GM21786 (cell line): ENCODE data around the gene WWOX.

ENCODE experiments used
- ATAC-seq: cut with Tn5 transposase; IDR thresholded peaks from one replicate; pipeline ENCODE4 v1.9.1; 2021; ENCODE audit not compliant: unreplicated experiment

WWOX gene

DNA sequence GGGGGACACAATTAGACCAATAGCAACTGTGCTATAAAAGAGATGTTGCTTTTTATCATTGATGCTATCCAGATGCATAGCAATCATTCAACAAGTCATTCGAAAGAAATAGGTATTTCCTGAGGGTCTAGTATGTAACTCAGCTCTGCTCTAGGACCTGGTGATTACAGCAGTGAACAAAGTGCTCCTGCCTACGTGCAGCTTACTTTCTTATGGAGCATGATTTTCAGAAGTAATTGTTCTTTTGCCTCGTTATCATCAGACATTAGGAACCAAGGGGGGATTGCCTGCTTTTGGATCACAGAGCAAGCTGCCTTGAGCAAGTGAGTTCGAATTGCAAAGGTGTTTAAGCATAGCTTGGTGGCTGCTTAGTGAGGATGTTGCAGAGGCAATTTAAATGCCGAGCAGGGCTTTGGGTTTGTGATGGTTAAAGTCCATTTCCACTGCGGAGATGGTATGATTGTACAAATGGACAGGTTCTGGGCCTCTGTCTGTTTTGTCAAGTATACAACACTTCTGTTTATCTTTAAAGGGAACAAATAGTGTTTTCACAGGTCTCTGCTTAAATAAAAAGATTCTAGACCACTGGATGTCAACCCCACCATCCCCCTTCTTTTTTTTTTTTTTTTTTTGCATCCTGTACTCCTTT, 41.5 kb downstream of the WWOX start:
- ATAC-seq = no peak

DNA sequence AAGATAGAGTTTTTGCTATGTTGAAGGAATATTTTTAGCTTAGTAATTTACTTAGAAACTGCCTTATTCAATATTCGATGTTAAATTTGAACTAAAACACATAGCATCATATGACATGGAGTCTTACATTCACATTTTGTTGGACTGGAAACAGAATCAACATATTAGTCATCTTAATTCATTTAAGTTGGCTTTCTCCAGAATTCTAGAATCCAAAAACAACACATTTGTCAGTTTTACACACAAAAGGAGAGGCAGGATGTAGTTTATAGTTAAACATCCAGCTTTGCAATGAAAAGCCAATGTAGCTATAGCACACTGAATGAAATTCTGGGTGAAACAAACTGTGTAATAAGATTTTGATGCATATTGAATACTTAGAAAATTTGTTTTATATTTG, 43.3 kb downstream of the WWOX start:
- ATAC-seq = no peak

DNA sequence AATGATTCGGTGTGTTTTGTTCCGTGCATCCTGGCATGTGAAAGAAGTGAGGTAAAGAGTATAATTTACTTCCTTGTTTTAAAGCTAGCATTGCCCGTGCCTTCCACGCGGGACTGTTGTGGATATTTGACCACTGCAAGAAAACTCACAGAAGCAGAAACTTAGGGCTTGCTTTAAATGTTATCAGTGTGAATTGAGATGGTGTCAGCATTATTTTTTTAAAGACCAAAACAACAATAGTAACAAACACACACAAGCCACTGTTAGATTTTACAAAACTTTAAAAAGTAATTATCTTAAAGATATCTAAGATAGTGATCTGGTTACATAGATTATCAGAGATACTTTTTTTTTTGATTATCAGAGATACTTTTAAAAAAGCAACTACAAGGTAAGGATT, 47.4 kb downstream of the WWOX start:
- ATAC-seq = no peak

DNA sequence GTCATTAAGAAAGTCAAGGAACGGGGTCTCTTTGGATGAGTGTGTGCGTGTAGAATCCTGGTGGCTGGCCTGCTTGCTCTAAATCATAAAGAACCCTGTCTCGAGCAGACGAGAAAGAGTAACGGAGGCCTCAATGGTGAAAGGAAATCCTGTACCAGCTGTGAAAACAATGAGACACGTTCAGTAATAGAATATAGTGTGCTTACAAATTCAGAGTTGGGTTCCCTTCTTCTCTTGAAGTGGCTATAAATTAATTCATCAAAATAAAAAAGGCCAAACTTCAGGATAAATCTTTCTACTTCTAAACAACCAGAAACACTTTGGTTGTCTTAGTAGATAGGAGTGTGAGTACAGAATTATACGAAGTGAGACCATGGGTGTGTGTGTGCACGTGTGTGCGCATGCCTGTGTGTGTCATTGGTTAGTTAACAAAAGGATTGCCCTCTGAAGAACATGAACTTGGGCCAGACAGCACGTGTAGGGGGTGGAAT, 48.5 kb downstream of the WWOX start:
- no peak for ATAC-seq

DNA sequence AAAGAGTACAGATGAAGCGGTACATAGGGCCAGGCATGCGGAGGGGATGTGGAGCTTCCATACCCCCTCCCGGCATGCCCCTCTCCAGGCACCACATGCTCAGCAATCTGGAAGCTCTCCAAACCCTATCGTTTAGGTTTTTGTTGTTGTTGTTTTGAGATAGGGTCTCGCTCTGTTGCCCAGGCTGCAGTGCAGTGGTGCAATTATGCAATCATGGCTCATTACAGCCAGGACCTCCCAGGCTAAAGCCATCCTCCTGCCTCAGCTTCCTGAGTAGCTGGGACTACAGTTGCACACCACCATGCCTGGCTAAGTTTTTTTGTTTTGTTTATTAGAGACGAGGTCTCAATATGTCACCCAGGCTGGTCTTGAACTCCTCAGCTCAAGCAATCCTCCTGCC, 50.8 kb downstream of the WWOX start:
- ATAC-seq = no peak

DNA sequence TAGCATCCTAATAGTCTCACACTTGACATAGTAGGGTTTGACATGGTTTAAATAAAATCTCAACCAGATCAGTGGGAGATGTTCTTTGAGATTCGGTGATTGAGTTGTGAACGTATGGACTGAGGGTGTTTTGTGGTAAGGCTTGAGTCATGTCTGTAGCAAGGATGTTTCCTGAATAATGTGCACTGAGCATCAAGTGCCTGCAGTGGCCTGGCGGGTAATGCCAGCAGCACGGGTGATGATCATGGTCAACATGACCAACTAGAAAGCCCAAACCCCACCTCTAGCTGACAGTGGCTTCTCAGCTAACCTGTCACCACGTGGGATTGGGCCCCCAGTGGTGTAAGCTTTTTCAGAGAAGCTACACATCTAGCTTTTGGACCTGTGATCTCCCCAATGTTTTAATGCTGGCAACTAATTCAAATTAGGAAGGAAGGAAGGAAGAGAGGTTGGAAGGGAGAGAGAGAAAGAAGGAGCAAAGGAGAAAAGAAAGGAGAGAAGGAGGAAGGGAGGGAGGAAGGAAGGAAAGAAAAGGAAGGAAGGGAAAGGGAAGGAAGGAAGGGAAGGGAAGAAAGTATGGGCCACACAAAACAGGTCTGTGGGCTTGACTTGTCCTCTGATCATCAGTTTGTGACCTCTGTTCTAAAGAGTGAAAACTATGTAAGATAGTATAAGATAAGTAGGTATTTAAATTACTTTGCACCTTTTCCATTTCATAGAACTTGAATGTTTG, 55.4 kb downstream of the WWOX start:
- no peak for ATAC-seq

DNA sequence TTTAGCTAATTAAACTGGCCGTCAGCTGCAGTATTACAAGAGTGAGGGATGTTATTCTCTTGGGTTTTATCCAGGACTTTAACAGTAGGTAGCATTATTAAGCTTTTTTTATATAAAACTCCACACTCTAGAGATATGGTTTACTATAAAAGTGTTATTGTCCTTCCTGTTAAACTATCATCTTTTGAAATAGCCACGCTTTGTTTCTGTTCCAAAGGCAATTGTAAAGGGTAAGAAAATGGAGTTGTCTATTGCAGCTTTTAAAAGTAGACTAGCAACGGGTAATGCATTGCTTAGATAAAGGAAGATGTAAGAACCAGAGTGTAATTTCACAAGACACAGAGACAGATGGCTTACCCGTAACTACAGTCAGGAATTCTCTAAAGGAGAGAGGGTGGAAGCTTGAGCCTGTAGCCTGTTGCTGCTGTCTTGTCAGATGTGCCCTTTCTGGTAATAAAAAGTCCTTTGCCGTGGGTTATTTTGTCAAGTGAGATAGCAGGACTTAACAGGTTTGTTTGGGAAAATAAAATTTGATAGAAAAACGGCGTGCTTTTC, 56.4 kb downstream of the WWOX start:
- no peak for ATAC-seq

DNA sequence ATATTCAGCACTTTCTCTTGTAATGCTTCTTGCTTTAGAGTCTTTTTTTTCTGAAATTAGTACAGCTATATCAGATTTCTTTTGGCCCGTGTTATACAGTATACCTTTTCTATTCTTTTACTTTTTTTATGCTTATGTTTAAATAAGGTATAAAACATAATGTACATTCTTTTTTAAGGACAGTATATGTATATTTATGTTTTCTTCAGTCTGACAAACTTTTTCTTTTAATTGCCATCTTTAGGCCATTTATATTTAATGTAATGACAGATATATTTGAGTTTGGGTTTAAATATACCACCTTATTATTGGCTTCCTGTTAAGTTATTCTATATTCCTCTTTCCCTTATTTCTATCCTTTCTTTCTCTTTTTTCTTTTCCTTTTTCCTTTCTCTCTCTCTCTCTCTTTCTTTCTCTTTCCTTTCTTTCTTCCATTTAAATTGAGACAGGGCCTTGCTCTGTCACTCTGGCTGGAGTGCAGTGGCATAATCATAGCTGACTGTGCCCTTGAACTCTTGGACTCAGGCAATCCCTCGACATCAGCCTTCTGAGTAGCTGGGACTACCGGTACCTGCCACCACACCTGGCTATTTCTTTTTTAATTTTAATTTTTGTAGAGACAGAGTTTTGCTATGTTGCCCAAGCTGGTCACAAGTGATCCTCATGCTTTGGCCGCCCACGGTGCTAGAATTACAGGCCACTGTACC, 61.7 kb downstream of the WWOX start:
- ATAC-seq = no peak

DNA sequence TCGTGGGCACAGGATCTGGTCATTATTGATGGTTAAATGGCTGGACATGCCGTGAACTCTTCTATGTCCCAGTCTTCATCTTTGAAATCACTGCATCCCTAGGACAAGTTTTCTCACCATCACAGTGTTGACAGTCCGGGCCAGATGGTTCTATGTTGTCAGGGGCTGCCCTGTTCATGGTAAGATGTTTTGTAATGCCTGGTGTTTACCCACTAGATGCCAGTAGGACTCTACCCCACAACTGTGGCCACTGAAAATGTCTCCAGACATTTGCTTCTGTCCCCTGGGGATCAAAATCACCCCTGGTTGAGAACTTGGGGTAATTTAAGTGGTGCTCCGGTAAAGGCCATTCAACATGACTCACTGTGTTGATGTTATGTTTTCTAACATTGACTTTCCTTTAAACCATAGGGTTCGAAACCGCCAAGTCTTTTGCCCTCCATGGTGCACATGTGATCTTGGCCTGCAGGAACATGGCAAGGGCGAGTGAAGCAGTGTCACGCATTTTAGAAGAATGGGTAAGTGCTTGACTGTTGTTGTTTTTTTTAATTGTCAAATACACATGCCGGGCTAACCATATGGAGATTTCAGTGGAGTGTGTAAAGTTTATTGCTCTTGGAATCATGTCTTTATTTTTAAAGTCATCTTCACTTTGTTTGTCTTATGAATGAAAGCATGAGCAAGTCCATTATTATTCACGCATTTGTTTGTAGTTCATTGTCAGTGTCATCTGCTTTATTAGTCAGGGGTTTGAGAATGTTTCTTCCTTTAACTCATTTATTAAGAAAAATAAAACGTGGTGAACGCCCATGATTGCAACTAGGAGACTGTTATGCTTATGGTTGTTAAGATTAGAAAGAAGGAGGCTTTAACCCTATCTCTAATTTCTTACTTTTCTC, 64.6 kb downstream of the WWOX start:
- ATAC-seq = no peak

DNA sequence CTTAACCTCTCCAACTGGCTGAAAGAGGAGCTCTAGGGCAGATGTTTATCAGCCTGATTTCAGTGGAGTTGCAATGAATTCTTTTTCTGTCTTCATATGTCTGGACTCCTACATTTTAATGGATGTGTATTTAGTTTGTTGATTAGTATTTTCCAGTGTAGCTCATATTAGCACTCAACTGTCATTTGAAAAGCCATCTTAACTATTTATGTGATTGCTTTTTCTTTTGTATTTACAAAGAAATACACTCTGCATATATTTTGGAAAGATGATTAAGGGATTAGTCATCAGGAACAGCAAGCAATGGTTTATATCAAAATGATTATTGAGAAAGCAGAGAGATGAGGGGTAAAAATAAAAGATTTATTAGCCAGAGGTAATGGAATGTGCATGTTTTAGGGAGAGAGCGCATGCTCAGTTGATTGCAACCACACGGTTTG, 71.1 kb downstream of the WWOX start:
- no peak for ATAC-seq

DNA sequence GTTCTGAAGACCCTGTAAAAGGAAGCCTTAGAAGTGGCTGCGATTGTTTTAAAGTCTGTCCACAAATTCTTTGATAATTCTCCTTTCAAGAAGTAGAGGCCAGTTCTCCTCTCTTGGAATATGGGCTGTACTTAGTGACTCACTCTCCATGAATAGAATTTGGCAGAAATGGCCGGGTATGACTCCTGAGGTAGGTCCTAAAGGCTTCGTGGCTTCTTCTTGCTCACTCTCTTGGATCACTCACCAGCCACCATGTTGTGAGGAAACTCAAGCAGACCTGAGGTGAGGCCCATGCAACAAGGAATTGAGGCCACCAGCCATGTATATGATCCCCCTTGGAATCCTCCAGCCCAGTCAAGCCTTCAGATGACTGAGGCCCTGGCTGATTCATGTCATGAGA, 75.8 kb downstream of the WWOX start:
- ATAC-seq = no peak

DNA sequence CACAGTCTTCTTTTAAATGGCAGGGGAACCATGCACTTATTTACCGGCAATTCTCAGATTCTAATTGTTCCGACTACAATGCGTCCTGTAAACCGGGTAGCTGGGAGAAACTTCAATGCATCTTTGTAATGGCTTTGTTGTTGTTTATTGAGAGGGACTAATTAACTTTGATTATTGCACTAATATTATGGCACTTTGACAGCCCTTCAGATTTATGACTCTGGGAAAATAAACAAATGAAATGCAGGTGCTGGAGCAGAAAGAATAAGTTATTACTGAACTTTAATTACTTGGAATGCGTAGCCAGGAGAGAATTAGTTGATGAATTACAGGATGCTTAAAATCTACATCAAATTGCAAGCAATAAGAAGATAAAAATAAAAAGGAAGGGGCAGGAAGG, 77.0 kb downstream of the WWOX start:
- no peak for ATAC-seq

DNA sequence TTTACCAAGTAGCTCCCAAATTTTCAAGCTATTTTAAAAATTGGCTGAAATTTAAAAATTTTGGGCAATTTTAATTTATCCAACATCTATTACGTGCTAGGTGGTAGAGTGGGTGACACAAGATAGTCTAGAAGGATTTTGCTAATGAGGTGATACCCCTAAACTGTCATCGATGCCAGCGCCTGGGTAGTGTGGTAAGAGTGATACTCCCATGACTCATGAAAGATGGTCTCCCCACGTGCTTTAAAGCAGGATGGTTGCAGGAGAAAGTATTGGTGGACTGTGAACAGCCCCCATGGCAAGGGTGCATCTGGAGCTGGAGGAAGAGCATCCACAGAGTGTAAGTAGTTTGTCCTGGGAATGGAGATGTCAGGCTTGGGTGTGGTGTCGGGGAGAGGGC, 77.8 kb downstream of the WWOX start:
- no peak for ATAC-seq

DNA sequence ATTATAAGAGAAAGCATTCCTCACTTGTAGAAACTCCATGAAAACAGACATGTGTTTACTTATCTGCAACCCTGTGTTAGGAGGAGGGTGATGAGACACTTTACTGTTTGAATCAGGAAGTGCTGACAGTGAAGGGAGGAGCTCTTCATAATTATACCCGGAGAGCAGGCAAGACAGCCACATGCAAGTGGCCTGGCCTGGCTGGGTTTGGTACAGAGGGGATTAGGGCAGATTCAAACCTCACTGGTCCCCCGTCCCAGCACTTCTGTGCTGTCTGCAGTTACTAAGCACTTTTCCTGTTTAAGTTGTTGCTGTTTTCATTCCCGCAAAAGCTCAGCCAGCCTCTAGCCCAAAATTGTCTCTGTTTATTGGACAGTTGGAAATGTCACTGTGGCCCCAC, 78.5 kb downstream of the WWOX start:
- no peak for ATAC-seq

DNA sequence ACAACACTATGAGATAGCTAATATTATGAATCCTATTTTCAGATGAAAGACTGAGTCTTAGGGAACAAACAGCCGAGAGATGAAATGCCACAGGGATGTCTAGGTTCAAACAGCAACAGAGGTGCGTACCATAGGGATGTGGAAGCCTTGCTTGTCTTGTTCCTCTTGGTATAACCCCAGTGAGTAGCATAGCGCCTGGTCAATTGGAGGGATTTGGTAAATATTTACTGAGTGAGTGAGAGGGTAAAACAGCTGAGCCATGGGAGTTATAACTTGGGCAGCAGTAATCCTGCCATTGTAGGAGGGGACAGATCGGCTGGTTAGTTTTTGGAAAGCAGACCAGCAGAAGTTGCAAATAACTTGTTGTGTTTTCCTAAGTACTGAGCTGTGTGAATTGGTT, 80.2 kb downstream of the WWOX start:
- ATAC-seq = no peak

DNA sequence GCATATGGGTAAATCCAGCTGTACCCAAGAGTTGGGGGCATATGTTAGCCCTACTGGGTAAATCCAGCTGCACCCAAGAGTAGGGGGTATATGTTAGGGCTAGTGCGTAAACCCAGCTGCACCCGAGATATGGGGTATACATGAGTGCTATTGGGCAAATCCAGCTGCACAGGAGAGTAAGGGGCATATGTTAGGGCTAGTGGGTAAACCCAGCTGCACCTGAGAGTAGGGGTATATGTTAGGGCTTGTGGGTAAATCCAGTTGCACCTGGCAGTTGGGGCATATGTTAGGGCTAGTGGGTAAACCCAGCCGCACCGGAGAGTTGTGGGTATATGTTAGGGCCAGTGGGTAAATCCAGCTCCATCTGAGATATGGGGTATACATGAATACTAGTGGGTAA, 80.9 kb downstream of the WWOX start:
- ATAC-seq = no peak

DNA sequence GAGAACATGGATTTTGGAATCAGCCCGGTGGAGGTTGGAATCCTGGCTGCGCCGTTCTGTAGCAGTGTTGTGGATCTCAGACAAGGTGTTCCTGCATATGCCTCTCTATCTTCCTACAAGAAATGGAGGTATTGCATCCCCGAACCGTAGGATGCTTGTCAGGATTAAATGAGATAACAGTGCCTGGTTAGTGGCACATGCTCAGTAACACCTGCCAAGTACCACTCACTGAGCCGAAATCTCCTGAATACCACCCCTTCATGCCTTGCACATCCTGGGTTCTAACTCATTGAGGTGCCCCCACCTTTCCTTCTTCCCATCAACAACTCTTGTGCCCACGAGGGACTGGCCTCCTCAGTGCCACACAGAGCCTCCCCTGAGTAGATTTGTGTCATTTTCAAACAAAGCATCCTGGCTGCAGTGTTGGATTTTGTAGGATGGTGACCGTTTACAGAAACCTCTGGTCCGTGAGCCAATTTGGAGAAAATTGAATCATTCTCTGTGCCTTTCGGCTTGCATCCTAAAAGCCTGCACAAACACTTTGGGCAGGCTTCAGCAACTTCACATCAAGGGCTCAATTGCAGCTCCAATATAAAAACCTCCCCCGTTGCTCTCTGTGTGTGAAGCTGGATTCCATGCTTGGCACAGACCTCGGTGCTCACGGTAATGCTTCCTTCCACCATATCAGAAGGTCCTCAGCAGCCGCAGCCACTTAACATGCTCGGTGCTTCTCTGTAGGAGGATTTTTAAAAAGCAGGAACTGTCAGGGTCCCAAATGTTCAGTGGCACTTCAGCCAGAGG, 84.2 kb downstream of the WWOX start:
- no peak for ATAC-seq

DNA sequence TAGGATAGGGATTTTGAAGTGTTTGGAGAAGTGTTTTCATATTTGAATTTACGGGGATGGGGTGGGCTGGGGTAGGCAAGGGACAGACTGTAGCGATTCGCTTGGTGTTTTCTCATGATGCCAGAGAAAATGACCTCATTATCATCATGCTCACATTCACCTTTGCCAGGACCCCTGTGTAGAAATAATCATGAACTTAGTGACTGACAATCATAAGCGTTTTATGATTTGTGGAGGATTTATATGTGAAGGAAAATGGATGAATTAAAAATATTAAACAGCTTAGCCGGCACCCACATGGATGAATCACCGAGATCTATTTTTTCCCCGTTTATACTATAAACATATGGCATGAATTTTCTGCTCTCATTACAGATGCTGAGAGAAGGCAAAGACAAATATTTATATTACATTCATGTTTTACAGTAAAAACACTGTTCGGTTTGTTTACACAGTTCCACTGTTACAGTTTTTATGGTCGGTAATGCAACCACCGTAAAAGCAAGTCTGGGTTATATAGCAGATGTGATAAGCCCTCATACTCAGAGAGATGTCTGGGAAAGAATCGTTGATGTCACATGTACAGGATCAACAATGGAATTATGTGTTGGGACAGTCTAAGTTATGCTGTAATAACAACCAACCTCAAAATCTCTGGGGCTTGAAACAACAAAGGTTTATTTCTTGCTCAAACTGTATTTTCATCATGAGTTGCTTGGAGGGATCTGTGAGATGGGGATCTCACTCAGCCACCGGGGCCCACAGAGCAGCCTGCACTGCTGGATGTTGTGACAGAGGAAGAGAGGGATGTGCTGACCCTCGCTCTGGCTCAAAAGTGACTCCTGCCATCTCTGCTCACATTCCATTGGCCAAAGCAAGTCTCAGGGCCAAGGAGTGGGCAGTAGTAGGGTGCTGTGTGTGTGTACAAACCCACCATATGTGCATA, 85.1 kb downstream of the WWOX start:
- no peak for ATAC-seq

DNA sequence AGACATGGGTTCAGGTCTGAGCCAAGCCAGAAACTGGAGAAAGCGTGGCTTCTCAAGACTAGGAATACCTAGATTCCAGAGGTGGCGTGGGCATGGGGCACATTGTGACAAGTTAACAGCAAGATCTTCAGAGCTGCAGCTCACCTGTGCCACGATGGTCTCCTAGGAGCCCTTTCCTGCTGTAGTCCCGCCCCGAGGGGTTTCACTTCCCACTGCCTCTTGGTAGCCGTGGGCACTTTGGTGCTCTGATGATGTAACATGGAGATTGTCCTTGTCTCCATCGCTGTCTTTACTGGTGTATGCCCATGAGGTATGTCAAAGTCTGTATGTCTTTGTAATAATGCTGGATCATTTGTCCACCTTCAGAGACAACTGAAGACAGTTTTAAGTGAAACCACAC, 89.7 kb downstream of the WWOX start:
- no peak for ATAC-seq
